T-helper 17 cell (primary cell): ENCODE measurements around the gene GFOD2. TPM values are rescaled to one million over a fixed set of nuclear protein-coding genes. Genes with fewer than 3 reads are reported as not detected.
A peak's percentile ranks its signal among the peaks of the same experiment; 100 is the strongest.

Experiments
- ATAC-seq: fragments of 150-1000 bp; cut with Tn5 transposase; 2 replicates; pipeline ENCODE4 v1.10.0; 2021; ENCODE audit warnings: mild to moderate bottlenecking, moderate library complexity
- DNase-seq, 3 donors: peaks; one replicate each; pipeline versions ENCODE4 v3.0.0 to v3.0.0-alpha.2; 2020 to 2021
- H3K9me3 ChIP-seq: one replicate; pipeline ENCODE4 v1.7.0; 2013; ENCODE audit warnings: low read length, mild to moderate bottlenecking; ENCODE audit not compliant: control insufficient read depth, poor library complexity, severe bottlenecking
- H3K27ac Mint-ChIP-seq: one replicate; pipeline ENCODE4 v1.8.0; 2022; ENCODE audit warnings: mild to moderate bottlenecking, moderate library complexity, mixed read lengths
- H3K27me3 Mint-ChIP-seq: one replicate; pipeline ENCODE4 v1.8.0; 2022; ENCODE audit warnings: mixed read lengths
- H3K36me3 Mint-ChIP-seq: one replicate; pipeline ENCODE4 v1.8.0; 2022; ENCODE audit warnings: low read depth, mixed read lengths
- H3K4me1 Mint-ChIP-seq: one replicate; pipeline ENCODE4 v1.8.0; 2022; ENCODE audit warnings: mild to moderate bottlenecking, mixed read lengths
- H3K4me3 Mint-ChIP-seq: one replicate; pipeline ENCODE4 v1.8.0; 2022; ENCODE audit warnings: mild to moderate bottlenecking, moderate library complexity, mixed read lengths
- total RNA-seq, 4 donors: library from RNA in 2 of 4; stranded (reverse) in 2 of 4; gene quantifications; one replicate each; pipeline ENCODE4 v1.2.3 and lab custom pipeline; 2022 to 2026

GFOD2 gene
- total RNA-seq, 2 donors from 2014 or later = 11.7 to 14.7 TPM

DNA sequence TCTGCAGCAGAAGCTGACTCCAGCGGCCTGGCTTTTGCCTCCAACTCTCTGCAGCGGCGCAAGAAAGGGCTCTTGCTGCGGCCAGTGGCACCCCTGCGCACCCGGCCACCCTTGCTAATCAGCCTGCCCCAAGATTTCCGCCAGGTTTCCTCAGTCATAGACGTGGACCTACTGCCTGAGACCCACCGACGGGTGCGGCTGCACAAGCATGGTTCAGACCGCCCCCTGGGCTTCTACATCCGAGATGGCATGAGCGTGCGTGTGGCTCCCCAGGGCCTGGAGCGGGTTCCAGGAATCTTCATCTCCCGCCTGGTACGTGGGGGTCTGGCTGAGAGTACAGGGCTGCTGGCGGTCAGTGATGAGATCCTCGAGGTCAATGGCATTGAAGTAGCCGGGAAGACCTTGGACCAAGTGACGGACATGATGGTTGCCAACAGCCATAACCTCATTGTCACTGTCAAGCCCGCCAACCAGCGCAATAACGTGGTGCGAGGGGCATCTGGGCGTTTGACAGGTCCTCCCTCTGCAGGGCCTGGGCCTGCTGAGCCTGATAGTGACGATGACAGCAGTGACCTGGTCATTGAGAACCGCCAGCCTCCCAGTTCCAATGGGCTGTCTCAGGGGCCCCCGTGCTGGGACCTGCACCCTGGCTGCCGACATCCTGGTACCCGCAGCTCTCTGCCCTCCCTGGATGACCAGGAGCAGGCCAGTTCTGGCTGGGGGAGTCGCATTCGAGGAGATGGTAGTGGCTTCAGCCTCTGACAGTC lies 57.0 kb downstream of the GFOD2 start:
- Mint-ChIP-seq H3K36me3 (no peaks in the 10 kb centered on the region), H3K27me3 (no peaks in the 10 kb centered on the region), H3K27ac (peak overlapping the region; percentile 91), H3K4me3 (peak overlapping the region; percentile 96), H3K4me1 (peaks cover 32% of the 10 kb centered on the region)
- ATAC-seq (no peak), DNase-seq (no peak)
- no peaks in the 10 kb centered on the region for H3K9me3 ChIP-seq

DNA sequence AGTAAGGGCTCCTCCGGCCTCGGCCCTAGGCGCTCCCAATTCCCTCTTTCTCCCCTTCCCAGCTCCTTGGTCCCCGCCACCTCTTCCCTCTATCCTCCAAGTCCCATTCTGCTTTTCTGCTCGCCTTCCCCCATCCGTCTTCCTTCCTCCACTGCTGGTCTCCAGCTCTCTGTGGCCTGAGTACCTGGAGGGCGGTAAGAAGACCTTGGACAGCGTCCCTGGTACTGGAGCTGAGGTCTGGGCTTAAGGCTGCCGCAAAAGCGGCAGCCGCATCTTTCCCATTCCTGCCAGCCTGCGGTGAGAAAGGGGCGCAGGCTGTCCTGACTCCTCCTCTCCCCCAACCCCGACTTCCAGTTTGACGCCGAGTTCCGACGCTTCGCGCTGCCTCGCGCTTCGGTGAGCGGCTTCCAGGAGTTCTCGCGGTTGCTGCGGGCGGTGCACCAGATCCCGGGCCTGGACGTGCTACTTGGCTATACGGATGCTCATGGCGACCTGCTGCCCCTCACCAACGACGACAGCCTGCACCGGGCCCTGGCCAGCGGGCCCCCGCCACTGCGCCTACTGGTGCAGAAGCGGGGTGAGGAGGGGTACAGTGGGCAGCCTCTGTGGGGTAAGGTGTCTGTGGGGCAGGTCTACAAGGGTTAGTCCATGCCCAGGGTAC lies 57.9 kb downstream of the GFOD2 start:
- Mint-ChIP-seq H3K36me3 (no peaks in the 10 kb centered on the region), H3K4me3 (peak overlapping the region; percentile 96), H3K4me1 (peaks cover 29% of the 10 kb centered on the region), H3K27ac (peak overlapping the region; percentile 91), H3K27me3 (no peaks in the 10 kb centered on the region)
- H3K9me3 ChIP-seq = no peaks in the 10 kb centered on the region
- DNase-seq (no peak), ATAC-seq (no peak)

DNA sequence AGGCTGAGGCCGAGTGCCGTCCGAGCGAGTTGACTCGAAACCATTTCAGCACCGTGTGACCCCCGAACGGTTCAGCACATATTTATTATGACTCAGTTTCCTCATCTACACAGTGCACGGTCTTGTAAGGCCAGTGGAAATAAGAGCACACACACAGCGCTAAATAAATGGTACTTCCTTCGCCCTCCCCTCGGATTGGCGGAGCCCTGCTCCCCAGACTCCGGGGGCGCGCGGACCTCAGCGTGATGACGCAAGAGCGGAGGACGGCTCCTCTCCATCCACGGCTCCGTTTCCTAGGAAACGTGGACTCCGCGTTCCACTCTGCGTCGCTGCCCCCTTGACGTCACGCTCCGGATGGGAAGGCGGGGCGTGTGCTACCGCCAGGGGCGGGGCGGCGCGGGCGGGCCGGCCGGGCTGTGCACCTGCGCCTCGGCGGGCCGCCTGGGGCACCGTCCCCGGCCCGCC lies 58.5 kb downstream of the GFOD2 start, which contains the start of gene PARD6A:
PARD6A (plus strand) TSS at position 397 of the 465 bp plus-strand sequence. CDS start 79 bp downstream, outside the sequence.
- Mint-ChIP-seq H3K27ac (peak within 1 kb of the TSS; percentile 91), H3K36me3 (peaks cover 2% of the 10 kb centered on the region), H3K4me1 (peaks cover 31% of the 10 kb centered on the region), H3K4me3 (peak within 1 kb of the TSS; percentile 96), H3K27me3 (no peaks in the 10 kb centered on the region)
- peak; percentile 85 for ATAC-seq
- no peaks in the 10 kb centered on the region for H3K9me3 ChIP-seq
- DNase-seq = peak; percentile 90 to 92 (median 91)

DNA sequence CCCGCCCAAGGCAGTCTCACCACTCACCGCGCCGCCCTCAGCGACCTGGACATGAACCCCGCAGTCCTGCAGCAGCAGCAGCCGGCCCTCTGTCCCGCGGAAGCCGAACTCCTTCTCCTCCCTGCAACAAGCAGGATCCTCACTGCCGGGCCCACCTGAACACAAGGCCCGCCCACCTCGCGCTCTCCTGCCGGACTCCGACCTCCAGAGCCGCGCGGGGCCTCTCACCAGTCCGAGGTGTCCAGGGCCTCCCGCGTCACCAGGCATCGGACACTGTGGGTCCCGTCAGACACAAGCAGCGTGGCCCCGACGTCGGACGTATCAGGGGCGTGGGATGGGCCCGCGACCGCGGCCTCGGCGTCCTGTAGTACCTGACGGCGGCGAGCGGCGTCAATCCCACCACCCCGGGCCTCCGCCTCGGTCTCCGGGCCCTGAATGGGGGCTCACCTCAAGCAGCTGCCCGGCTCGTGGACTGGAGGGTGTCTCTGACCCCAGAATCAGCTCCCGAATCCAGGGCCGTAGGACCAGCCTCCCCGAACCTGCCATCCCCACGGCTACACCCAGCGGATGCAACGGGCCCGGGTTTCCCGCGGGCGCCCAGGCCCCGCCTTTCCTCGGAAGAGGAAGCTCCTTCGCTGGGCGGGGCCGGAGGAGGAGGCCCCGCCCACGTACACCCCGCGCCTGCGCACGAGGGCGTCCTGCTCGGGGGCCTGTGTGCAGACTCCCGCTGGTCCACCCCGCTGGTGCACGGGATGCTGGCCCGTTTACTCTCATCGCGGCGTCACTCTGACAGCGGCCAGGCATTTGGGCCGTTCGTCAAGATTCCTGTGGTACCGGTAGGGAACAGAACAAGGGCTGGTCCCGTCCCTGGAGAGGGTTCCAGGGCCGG lies 59.2 kb downstream of the GFOD2 start, which contains the start of gene ACD:
ACD (minus strand) TSS at position 586 of the 889 bp plus-strand sequence; CDS start at position 546, 40 bp downstream.
- peak; percentile 74 for ATAC-seq
- H3K4me1 Mint-ChIP-seq = peaks cover 29% of the 10 kb centered on the region
- DNase-seq = peak; percentile 91 to 93 (median 92)
- H3K27ac Mint-ChIP-seq = peak within 1 kb of the TSS; percentile 91
- H3K27me3 Mint-ChIP-seq = no peaks in the 10 kb centered on the region
- peaks cover 5% of the 10 kb centered on the region for H3K36me3 Mint-ChIP-seq
- H3K4me3 Mint-ChIP-seq = peak within 1 kb of the TSS; percentile 96
- H3K9me3 ChIP-seq = no peaks in the 10 kb centered on the region

DNA sequence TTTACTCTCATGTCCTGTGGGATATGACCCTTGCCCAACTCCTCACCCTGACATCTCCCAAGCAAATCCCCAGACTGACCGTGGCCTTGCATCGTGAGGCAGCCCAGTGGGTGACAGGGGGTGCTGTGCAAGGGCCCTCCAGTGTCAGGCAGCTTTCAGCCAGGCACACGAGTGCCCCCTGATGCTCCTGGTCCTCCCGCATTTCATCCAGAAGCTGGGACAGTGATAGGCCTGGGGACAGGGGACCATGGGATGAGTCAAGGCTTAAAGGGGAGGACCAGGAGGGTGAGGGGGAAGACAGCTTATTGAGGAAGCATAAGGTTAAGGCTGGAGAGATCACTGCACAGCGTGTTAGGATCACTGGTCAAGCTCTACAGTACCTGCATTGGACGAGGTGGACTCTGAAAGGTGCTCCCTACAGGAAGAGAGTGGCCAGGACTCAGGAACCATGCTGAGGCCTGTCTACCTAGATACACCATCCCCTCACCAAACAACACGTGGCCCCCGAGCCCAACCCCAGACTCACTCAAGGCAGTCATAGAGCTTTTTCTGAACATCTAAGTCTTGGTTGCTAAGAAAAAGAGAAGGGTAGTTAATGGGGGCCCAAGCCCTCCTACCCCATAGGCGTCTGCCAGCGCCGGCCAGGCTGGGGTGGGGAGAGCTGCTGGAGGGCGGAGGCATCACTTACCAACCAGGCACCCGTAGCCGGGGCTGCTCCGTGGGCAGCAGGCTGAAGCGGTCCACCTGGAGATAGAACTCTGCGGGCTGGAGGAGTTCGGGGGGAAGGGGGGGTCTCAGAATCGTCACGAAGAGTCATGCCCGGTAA lies 60.1 kb downstream of the GFOD2 start:
- H3K4me3 Mint-ChIP-seq = peak overlapping the region; percentile 96
- no peaks in the 10 kb centered on the region for H3K27me3 Mint-ChIP-seq
- no peak for DNase-seq
- H3K27ac Mint-ChIP-seq = peak overlapping the region; percentile 91
- peaks cover 5% of the 10 kb centered on the region for H3K36me3 Mint-ChIP-seq
- H3K9me3 ChIP-seq = no peaks in the 10 kb centered on the region
- ATAC-seq = no peak
- H3K4me1 Mint-ChIP-seq = peaks cover 21% of the 10 kb centered on the region

DNA sequence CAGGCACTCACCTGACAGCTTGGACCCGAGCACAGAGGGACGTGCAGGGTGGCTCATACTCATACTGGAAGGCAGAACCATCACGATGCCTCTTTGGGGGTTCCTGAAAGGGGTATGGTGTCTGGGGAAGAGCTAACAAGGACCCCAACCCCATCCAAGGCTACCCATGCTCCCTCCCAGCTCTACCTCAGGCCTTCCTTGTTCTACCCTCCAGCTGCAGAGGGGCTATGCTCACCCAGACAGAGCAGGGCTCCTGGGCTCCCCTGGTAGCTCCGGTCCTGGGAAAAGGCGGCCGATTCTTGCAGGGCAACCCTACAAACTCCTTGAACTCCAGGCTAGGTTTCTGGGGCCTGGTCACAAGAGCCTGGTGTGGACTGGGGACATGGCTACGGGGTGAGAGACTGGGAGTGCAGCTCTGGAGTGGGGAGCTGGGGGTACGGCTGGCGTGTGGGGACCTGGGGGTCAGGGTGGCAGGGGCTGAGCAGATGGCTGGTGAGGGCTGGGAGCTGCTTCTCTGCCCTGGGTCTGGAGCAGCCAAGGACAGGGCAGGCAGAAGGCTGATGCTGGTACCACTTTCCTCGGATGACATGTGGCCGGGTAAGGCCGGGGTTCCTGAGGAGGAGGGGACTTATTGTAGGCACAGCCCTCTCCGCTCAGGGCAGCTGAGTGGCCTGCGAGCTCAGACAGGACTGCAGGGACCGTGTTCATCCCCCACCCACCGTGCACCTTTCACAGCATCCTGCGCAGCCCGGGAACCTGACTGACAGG lies 61.2 kb downstream of the GFOD2 start:
- no peaks in the 10 kb centered on the region for H3K9me3 ChIP-seq
- Mint-ChIP-seq H3K4me3 (peak overlapping the region; percentile 96), H3K4me1 (peaks cover 19% of the 10 kb centered on the region), H3K27ac (peak overlapping the region; percentile 91), H3K27me3 (no peaks in the 10 kb centered on the region), H3K36me3 (peaks cover 5% of the 10 kb centered on the region)
- no peak for DNase-seq
- no peak for ATAC-seq

DNA sequence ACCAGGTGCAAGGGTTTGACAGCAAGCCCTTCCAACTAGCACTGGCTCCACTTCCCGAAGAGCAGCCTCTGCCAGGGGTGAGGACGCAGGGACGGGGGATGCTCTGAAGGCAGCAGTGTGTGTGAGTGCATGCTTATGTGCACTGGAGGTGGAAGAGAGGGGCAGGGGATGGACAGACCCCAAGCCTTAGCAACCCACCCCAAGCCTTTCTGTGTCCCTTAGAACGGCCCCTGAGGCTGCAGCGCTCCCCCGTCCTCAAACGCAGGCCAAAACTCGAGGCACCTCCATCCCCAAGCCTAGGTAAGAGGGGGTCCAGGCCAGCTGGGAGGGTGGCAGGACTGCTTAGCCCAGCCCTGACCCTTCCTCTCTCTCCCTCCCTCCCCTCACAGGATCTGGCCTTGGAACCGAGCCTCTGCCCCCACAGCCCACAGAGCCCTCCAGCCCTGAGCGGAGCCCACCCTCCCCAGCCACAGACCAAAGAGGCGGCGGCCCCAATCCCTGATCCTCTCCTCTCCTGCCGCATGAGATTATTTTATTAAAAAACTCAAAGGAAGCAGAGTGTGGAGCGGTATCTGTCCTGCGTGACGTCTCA lies 62.0 kb downstream of the GFOD2 start:
- Mint-ChIP-seq H3K27ac (no peak overlapping the region), H3K4me3 (no peak overlapping the region)

DNA sequence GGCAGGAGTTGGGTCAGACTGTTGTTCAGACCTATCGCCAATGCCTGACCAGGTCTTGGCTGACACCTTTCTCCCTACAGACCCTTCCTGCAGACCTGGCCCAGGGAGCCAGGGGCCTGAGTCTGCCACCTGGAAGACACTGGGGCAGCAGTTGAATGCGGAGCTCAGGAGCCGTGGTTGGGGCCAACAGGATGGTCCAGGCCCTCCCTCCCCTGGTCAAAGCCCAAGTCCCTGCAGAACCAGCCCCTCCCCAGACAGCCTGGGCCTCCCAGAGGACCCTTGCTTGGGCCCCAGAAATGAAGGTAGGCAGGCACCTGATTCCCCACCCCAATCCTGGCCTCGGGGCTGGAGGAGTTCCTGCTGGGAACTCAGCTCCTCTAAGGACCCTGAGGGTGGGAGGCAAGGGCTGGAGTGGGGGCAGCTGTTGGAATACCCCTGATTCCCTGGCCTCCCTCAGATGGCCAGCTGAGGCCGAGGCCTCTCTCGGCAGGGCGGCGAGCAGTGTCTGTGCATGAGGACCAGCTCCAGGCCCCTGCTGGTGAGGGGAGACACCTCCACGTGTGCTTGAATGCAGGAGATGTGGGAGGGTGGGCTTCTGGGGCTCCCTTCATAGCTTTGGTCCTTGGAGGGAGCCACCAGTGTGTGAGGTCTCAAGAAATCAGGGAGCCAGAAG lies 62.6 kb downstream of the GFOD2 start:
- H3K9me3 ChIP-seq = no peaks in the 10 kb centered on the region
- no peak for DNase-seq
- Mint-ChIP-seq H3K4me3 (no peak overlapping the region), H3K27me3 (no peaks in the 10 kb centered on the region), H3K27ac (no peak overlapping the region), H3K4me1 (peaks cover 18% of the 10 kb centered on the region), H3K36me3 (peaks cover 5% of the 10 kb centered on the region)
- ATAC-seq = no peak

More for the DNA sequence above, 62.0 kb downstream of the GFOD2 start:
- Mint-ChIP-seq H3K4me1 (peaks cover 20% of the 10 kb centered on the region), H3K27me3 (no peaks in the 10 kb centered on the region), H3K36me3 (peaks cover 5% of the 10 kb centered on the region)
- DNase-seq = no peak
- no peaks in the 10 kb centered on the region for H3K9me3 ChIP-seq
- no peak for ATAC-seq

DNA sequence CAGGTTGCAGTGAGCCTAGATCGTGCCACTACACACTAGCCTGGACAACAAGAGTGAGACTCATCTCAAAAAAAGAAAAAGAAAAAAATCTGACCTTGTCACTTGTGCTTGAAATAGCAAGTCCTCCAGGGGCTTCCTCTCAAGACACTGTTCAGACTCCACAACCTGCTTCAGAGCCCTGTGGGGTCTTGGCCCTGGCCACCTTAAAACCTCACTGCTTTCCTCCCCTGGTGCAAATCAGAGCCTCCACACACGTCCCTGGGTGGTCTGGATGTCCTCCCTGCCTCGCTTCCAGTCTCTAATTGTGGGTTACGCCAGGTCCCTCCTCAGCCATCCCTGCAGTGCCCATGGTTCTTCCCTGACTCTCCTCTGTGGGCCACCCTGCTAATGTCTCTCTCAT lies 63.8 kb downstream of the GFOD2 start:
- no peak overlapping the region for H3K4me3 Mint-ChIP-seq
- peaks cover 18% of the 10 kb centered on the region for H3K4me1 Mint-ChIP-seq
- ATAC-seq (no peak), DNase-seq (no peak)
- peak overlapping the region; percentile 49 for H3K27ac Mint-ChIP-seq
- H3K36me3 Mint-ChIP-seq = peaks cover 10% of the 10 kb centered on the region
- H3K9me3 ChIP-seq = no peaks in the 10 kb centered on the region
- no peaks in the 10 kb centered on the region for H3K27me3 Mint-ChIP-seq

DNA sequence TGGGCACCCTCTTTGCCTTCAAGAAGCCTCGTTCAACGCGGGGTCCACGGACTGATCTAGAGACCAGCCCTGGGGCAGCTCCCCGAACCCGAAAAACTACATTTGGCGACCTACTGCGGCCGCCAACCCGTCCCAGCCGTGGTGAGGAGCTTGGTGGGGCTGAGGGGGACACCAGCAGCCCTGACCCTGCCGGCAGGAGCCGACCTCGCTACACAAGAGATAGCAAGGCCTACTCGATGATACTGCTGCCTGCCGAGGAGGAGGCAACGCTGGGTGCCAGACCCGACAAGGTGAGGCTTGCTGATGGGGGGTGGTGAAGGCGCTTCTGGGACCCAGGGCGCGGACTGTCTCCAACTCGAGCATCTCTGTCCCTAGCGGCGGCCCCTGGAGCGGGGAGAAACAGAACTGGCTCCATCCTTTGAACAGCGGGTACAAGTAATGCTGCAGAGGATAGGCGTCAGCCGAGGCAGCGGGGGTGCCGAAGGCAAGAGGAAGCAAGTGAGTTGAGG lies 64.7 kb downstream of the GFOD2 start:
- H3K4me1 Mint-ChIP-seq = peaks cover 21% of the 10 kb centered on the region
- DNase-seq = no peak
- H3K4me3 Mint-ChIP-seq = no peak overlapping the region
- ATAC-seq = no peak
- H3K36me3 Mint-ChIP-seq = peaks cover 13% of the 10 kb centered on the region
- no peaks in the 10 kb centered on the region for H3K9me3 ChIP-seq
- no peaks in the 10 kb centered on the region for H3K27me3 Mint-ChIP-seq
- H3K27ac Mint-ChIP-seq = no peak overlapping the region
